Hematopoietic multipotent progenitor cell treated with erythropoietin and hydrocortisone succinate and interleukin-3 and kit ligand, for 6 days (in vitro differentiated cells): ENCODE data around the gene FAM171A1.
"Not testable (repeated sequence)": the region's sequence is repeated elsewhere in the genome, so short reads cannot be mapped to it uniquely, and the experiment has no call there.

Experiments used
- DNase-seq: peaks from one replicate; pipeline ENCODE4 v3.0.0-alpha.2; 2015

Gene FAM171A1

DNA sequence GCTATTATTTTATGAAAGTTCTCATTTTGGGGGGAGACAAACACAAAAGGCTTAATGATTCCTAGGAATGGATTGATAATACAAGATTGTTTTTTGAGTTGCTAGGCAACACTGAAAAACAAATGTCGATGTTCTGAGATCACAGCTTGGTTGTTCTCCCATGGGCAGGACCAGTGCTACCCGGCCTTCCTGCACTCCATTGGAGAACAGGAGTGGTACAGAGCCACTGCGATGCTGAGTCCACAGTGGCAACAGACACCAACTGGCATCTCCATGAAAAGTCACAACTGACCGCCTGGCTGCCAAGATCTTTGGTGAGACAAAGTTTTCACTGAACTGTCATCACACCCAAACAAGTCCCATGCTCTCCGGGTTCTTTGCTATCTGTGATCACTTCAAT lies 133.7 kb downstream of the FAM171A1 start:
- no peak for DNase-seq

- DNase-seq: no peak
Measured at GRCh38 chr10:15236340-15236739, 134.7 kb downstream of the FAM171A1 start.

DNA sequence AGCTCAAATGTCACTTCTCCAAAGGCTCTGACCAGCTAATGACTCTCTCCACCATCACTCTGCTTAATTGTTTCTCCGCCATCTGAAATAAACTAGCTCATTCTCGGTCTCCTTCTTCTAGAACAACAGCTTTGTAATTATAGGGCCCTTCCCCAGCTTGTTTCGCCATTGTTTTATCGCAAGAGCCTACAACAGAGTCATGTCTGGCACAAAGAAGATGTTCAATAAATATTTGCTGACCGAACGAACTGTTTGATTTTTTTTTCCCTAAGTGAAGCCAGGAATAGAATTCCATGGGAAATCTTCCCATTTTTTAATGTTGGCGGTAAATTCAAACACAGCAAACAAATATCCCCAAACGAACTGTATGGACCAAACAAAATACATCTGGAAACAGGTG lies 138.8 kb downstream of the FAM171A1 start:
- no peak for DNase-seq

- no peak for DNase-seq
Measured at GRCh38 chr10:15231426-15231825, 139.7 kb downstream of the FAM171A1 start.

DNA sequence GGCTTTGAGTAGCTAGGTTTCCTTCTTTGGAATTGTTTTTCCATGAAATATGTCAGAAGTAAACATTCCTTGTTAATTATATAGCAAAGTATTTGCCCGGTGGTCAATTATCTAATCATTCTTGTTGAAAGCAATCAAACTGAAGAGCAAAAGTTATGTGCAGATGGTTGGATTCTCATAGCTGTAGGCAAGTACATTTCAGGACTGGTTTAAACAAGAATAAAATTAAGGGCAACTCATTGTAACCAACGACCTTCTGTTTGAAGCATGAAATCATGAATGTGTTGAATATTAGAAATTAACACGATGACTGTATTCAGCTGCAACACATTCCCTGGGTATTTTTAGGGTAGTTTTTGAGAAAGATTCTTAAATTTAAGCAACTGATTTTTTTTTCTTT lies 140.8 kb downstream of the FAM171A1 start:
- no peak for DNase-seq

DNA sequence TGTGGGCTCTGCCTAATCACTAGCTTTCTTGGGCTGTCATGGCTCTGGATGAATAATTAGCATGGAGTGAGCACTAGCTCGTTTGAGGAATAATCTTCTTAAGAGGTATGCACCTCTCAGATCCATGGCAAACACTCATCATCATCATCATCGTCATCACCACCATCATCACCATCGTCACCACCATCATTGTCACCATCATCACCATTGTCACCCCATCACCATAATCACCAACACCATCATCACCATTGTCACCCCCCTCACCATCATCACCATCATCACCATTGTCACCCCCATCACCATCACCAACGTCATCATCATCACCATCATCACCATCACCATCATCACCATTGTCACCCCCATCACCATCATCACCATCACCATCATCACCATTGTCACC lies 141.8 kb downstream of the FAM171A1 start:
- DNase-seq: no peak

GRCh38 chr10:15228426-15228825 lies 142.7 kb downstream of the FAM171A1 start:
- DNase-seq: no peak

DNA sequence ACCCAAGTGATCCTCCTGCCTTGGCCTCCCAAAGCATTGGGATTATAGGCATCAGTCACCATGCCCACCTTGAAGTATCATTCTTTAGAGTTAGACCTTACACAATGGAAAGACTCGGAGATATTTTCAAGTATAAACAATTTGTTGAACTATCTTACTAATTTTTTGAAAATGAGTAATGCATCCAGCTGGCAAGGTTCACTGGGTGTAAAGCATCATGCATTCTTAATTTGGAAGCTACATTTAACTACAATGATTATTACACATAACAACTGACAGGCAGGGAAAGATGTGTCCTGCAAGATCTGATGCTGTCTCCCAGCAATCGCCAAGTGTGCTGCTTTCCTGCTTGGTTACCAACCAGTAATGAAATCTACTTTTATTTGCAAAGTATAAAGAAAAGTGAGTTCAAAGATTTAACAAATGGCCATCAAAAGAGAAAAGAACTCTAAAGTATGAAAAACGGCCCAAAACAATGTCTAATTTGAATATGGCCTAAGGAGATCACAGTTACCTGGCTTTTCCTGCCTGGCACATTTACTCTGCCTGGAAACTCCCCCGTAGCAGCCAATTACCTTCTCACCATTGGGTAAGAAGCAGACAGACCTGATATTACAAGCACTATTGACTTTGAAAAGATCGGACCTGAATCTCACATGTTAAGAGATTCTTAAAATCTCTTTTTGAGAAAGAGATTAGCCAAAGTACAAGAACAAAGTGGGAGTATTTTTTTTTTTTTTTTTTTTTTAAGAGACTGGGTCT lies 143.3 kb downstream of the FAM171A1 start:
- DNase-seq: no peak

DNA sequence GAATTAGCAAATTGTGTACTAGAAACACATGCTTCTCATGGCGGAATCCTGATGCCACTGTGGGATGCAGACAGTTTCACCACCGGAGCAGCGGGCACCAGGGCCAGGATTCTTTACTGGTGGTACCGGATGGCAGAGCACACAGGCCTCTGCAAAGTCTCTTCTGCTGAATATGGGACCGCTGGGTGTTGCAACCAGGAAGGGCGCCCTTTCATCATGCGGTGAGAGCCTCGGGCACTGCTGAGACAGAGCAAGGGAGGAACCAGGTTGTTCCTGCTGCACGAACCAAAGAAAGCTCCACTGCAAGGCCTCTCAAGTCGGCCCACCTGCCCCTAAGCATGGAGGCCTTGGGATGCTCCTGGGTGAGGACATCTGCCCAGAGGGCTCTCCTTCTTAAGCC lies 145.6 kb downstream of the FAM171A1 start:
- DNase-seq: no peak

DNA sequence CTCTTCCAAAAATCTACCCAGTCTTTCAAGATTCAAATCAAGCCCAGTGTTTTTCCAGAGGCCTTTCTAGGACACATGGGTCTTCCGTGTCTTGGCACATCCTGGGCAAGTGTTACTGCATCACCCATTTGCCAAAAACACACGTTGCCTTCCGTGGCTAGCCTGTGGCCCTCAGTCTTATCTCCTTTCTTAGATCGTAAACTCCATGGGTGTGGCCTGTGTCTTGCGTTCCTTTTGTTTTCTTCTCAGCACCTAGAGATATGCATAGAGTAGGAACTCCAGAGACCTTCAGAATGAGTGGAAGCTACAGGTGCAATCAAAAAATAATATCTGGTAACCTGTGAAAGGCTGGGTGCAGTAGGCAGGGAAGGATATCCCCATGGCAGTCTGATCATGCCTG lies 146.1 kb downstream of the FAM171A1 start:
- DNase-seq: no peak

DNA sequence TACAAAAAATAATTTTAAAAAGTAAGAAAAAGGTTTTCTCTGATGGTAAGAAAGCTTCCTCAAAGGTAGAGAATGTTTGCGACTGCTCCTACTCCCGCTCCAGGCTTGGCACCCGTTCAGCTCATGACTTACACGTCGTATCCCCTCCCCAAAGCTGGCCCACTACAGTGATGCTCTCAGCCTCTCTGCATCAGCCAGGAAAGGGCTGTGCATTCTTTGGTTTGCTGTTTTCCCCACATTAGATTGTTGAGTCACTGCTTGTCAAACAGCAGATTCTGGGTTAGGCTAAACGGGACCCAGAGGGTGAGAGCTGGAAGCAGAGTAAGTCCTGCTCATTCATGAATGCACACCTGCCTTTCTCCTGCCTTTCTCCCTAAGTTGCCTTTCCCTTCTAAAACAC lies 147.9 kb downstream of the FAM171A1 start:
- no peak for DNase-seq

GRCh38 chr10:15222511-15222910 lies 148.6 kb downstream of the FAM171A1 start:
- DNase-seq: no peak

DNA sequence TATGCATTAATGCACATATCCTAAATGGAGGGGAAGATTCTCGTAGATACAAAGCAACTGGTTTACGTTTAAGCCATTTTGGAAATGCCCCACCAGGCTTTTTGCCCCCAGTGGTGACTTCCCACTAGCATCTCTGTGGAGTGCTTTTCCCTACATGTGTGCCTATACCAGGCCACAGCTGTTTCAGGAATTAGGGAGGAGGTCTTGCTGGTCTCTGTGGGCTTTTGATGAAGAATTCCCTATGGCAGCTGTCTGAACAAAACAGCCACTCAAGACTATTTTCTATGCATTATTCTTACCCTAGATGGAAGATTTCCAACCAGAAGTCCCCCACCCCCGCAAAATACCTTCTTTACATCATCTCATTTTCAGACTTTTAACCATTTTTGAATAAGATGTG lies 150.6 kb downstream of the FAM171A1 start:
- DNase-seq: no peak

GRCh38 chr10:15216700-15217099 lies 154.4 kb downstream of the FAM171A1 start:
- DNase-seq: no peak

- no peak for DNase-seq
Measured at GRCh38 chr10:15214237-15214636, 156.9 kb downstream of the FAM171A1 start.

GRCh38 chr10:15213461-15213861 lies 157.6 kb downstream of the FAM171A1 start:
- no peak for DNase-seq

GRCh38 chr10:15211464-15211979 lies 159.6 kb downstream of the FAM171A1 start:
- DNase-seq: no peak

DNA sequence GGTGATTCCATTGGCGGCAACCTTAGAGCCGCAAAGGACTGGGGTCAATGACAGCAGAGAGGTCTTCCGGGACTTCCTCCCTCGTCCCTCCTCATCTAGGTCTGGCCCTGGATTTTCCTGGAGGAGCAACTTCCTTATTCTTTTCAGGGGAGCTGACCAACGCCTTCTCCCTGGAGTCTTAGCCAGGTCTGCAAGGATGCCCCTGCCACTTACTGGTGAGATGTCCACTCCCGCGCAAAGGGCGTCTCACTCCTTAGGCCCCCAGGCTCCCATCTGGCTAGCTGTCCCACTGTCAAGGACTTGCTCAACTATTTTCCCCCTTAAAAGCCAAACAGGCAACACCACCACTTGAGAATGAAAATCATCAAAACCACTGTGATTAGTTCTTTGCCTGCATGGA lies 160.6 kb downstream of the FAM171A1 start:
- DNase-seq: no peak

DNA sequence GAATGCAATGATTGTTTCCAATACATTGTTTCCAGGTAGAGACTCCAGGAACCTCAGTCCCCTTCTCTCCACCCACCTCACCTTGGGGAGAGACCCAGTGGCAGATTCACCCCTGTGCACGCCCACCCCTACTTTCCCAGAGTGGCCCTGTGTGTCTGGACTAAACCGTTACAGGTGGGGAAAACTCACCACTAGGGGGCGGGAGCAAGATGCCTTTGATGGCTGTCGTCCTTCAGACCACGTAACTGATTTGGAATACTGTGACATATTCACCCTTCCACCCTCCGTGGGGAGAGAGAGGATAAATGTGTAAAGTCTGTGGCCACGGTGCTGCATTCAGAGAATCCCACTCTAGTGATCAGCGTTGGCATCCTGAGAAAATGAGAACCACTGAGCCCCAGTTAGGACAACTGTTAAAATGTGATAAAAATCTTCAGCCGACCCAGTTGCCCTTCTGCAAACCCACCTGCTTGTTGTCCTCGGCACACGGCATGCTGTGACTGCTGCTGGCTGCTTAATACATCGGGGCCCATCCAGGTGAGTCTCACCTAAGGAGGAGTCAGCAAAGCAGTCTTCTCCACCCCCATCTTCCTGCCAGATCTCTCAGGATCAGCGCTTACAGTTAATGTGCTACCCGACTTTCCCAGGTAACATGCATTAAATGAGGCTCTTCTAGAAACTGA lies 161.1 kb downstream of the FAM171A1 start:
- DNase-seq: peak; percentile 93

DNA sequence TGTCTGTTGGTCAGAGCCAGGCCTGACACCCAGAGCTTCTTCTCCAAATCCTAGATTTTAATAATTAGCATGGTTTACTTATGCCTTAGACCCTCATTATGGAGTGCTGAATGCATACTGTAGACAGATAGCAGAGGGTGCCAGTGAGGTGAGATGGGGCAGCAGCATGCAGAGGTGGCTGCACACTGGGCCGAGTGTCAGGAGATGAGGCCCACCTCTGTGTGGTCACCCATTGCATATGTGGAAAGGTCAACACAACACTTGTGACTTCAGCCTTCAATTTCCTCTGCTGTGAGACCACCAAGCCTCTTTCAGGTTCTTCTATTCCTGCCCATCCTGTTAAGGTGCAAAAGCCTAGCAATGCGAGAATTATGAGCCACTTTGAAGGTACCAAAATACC lies 162.9 kb downstream of the FAM171A1 start:
- DNase-seq: no peak

DNA sequence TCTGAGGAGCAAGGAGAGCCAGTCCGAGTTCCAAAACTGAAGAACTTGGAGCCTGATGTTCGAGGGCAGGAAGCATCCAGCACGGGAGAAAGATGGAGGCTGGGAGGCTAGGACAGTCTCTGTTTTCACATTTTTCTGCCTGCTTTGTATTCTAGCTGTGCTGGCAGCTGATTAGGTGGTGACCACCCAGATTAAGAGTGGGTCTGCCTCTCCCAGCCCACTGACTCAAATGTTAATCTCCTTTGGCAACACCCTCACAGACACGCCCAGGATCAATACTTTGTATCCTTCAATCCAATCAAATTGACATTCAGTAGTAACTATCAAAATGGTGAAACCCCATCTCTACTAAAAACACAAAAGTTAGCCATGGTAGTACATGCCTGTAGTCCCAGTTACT lies 163.7 kb downstream of the FAM171A1 start:
- DNase-seq: not testable (repeated sequence)

DNA sequence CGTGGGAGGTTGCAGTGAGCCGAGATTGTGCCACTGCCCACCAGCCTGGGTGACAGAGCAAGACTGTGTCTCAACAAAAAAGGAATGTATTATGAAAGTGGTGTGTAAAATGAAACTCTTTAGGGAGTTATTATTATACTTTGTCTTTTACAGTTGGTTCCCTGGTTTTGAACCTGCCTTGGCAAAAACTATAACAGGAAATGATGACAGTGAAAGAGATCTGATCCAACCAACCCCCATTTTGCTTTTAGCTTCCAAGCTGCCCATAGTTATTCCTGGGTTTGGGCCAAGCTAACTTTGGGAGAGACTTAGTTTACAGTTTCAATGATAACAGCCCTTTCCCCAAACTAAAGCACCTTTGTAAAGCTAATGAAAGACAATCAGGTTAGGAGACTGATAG lies 168.4 kb downstream of the FAM171A1 start:
- DNase-seq: no peak

- DNase-seq: not testable (repeated sequence)
Measured at GRCh38 chr10:15202301-15202621, 168.8 kb downstream of the FAM171A1 start.

DNA sequence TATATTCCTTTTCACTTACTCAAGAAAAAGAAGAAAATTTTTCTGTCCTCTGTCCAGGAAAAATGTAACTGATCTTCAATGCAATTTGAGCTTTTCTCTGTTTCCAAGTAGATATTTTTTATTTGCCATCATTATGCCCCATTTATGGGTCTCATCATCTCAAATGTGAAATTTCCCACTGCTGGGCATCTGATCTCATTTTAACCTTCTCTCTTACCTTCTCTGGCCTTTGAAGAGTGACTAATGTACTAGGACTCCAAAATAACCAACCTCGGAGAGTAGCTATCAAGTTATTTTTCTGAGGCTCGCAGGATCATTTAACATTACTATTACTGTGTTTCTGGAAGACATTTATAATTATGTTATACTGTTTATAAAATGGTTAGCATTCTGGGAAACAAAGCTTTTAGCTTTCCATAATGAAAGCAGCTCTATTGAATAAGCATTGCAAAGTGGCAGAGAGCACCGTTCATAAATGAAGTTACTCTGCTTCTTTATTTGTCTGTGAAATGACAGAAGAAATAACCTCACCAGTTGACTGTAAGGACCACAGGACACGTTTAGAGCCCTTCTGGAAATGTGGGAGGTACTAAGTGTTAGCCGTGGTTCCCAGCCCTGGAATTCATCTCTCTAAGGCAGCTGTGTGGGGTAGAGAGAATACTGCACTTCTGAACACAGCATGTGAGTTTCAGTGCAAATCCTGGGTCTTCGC lies 169.3 kb downstream of the FAM171A1 start:
- no peak for DNase-seq
